Neural cell (in vitro differentiated cells): ENCODE data around the gene GAPDH.

Experiments used
- CTCF ChIP-seq: fragments of 450-650 bp; IDR thresholded peaks from 2 replicates; pipeline ENCODE4 v1.5.1; 2014; ENCODE audit warnings: antibody characterized with exemption, mild to moderate bottlenecking, moderate library complexity; ENCODE audit not compliant: poor library complexity, severe bottlenecking
- EZH2 ChIP-seq: fragments of 200-600, 300-800 bp; shearing (Covaris generic), sonication (generic); IDR thresholded peaks from 2 replicates; pipeline ENCODE4 v1.6.1; 2014; ENCODE audit warnings: antibody characterized with exemption, low read length, borderline replicate concordance, mild to moderate bottlenecking; ENCODE audit not compliant: insufficient read depth, poor library complexity, severe bottlenecking
- MXI1 ChIP-seq: fragments of 450-650 bp; conservative IDR thresholded peaks from 2 replicates; pipeline ENCODE4 v1.6.1; 2014; ENCODE audit warnings: antibody characterized with exemption, mild to moderate bottlenecking; ENCODE audit not compliant: poor library complexity, severe bottlenecking

- no peak for TF ChIP-seq CTCF
- no peak for TF ChIP-seq EZH2
- no peak for TF ChIP-seq MXI1
These were observed 5.0 kb upstream of the GAPDH start for GRCh38 chr12:6529291-6529737.
